Keratinocyte (primary cell): ENCODE results near the gene LDAF1.

Experiments used
- CTCF ChIP-seq, 3 experiments: IDR thresholded peaks in 1 of 3; conservative IDR thresholded peaks in 1 of 3; optimal IDR thresholded peaks in 1 of 3; 2 replicates in 2 of 3; 3 replicates in 1 of 3; pipeline versions ENCODE3 to v1.5.1; 2011; ENCODE audit warnings: low read length in 3 of 3, mild to moderate bottlenecking in 3 of 3, moderate library complexity in 2 of 3, control low read depth in 1 of 3, inconsistent platforms in 1 of 3; ENCODE audit not compliant: insufficient read depth in 2 of 3; ENCODE audit errors: extremely low read depth in 1 of 3
- EZH2 ChIP-seq: IDR thresholded peaks from one replicate; pipeline ENCODE4 v1.6.1; 2012; ENCODE audit warnings: inconsistent platforms, mild to moderate bottlenecking, low read length, moderate library complexity

GRCh38 chr16:21223787-21224186, 65.3 kb downstream of the LDAF1 start:
- TF ChIP-seq CTCF (optimal IDR thresholded peaks at IDR 0.05 in 1 of 3, IDR thresholded peaks at IDR 0.05 in 1 of 3, conservative IDR thresholded peaks at IDR 0.05 in 1 of 3; ENCODE audit: extremely low read depth in 1 of 3, insufficient read depth in 2 of 3, low read length in 3 of 3) (no peak), EZH2 (no peak)
